Psoas muscle (tissue), 8 donors: ENCODE measurements around the gene CMSS1. TPM values are rescaled to one million over a fixed set of nuclear protein-coding genes. Genes with fewer than 3 reads are reported as not detected.

Experiments
- ATAC-seq, 4 donors: fragments of 200-7000 bp; cut with Tn5 transposase; one replicate each; pipeline ENCODE4 v1.9.1; 2020; ENCODE audit warnings: moderate library complexity in 3 of 4, mild to moderate bottlenecking in 2 of 4
- DNase-seq, 2 donors: peaks; one replicate each; pipeline ENCODE4 v3.0.0-alpha.2; 2020
- H3K27ac ChIP-seq: fragments of 200-600 bp; one replicate; pipeline ENCODE4 v1.8.0; 2022
- H3K27me3 ChIP-seq, 3 donors: fragments of 200-600 bp in 1 of 3; one replicate each; pipeline versions ENCODE4 v1.6.1 to v1.8.0; 2013 to 2022; ENCODE audit warnings: low read length in 2 of 3, mild to moderate bottlenecking in 2 of 3, moderate library complexity in 1 of 3; ENCODE audit not compliant: insufficient read depth in 3 of 3
- H3K36me3 ChIP-seq, 2 donors: fragments of 200-600 bp in 1 of 2; one replicate each; pipeline versions ENCODE4 v1.6.1 to v1.8.0; 2013 to 2022; ENCODE audit warnings: low read depth in 1 of 2, mild to moderate bottlenecking in 1 of 2, moderate library complexity in 1 of 2; ENCODE audit not compliant: insufficient read depth in 1 of 2
- H3K4me1 ChIP-seq: fragments of 200-600 bp; one replicate; pipeline ENCODE4 v1.8.0; 2022
- H3K4me3 ChIP-seq: fragments of 200-600 bp; one replicate; pipeline ENCODE4 v1.8.0; 2022; ENCODE audit warnings: mild to moderate bottlenecking
- H3K9me3 ChIP-seq: fragments of 200-600 bp; one replicate; pipeline ENCODE4 v1.8.0; 2022
- CTCF ChIP-seq: fragments of 200-600 bp; IDR thresholded peaks from one replicate; pipeline ENCODE4 v1.8.0; 2022; ENCODE audit warnings: antibody characterized with exemption
- WGBS, 3 donors: extraction: QIAGEN DNeasy Blood & Tissue Kit; methylation state at CpG; one replicate each; pipeline versions ENCODE4 v1.1.6 to v1.1.7; 2013; 5-methylcytosine and 5-hydroxymethylcytosine counted together
- intact Hi-C, 2 donors: fragments of 100-400 bp; cut with DNase I; formaldehyde crosslinking; loops; one replicate each; pipeline versions ENCODE4 v1.11.0 to v1.14.2; 2022
- polyA plus RNA-seq, 3 donors: library from polyadenylated mRNA; stranded (reverse); fragments of 200-250 nt; gene quantifications; one replicate each; pipeline ENCODE4 v1.2.3, GENCODE V29; 2013
- total RNA-seq, 4 donors: library from RNA; stranded (reverse); fragmentation: NEBNext Ultra II Directional in 2 of 4; extraction: Animal tissue kit (Norgen Biotek cat#: 25700) in 2 of 4; gene quantifications; one replicate each; pipeline versions ENCODE4 v1.2.1 to v1.2.4, GENCODE V29; 2021 to 2023
- donor health status: healthy with polysubstance abuse.
- donor health status: DM: no; HTN: no; CAD: no; lungs with moderate emphysema.
- donor health status: Bipolar disorder and iron deficiency.
- donor health status: healthy.
- donor health status: DM: yes; HTN: yes; CAD: no.
- donor health status: DM: no; HTN: no; CAD: no.
- donor health status: DM: no; HTN: no; CAD: no.
- donor health status: DM: yes; HTN: yes; CAD: no.

The CMSS1 gene
- total and polyA plus RNA-seq, 7 donors: 18.4 to 174 (median 58.8) TPM

- H3K4me3 ChIP-seq: no peak overlapping the region
- DNase-seq (no peak), ATAC-seq (no peak)
- no peaks in the 10 kb centered on the region for H3K27me3 ChIP-seq
- H3K36me3 ChIP-seq: peaks cover 0 to 21% of the 10 kb centered on the region in 2 donors
- no peak for TF ChIP-seq CTCF
- H3K9me3 ChIP-seq: no peaks in the 10 kb centered on the region
- peaks cover 31% of the 10 kb centered on the region for H3K4me1 ChIP-seq
- peak overlapping the region; percentile 85 for H3K27ac ChIP-seq
- intact Hi-C loops: no loop called here
These were observed 101.1 kb downstream of the CMSS1 start for GRCh38 chr3:99918715-99919114.

DNA sequence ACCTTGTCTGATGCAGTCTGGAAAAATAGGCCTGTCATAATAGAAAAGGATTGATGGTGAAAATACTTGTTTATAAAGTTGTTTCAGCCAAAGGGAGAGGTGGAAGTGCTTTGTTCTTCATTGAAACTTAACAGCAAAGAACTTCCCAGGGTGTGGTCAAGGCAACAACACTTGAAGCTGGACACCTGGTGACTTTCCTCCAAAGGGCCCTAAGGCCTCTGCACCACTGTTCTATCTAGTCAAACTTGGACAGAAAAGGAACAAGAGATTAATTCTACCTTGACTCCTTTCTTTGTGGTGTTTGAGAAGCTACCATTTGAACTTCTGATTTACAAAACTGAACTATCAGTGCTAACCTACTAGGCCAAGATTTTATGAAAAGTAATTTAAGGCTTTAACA, 102.0 kb downstream of the CMSS1 start:
- Histone ChIP-seq H3K36me3 (peaks cover 0 to 30% of the 10 kb centered on the region in 2 donors), H3K4me1 (peaks cover 31% of the 10 kb centered on the region), H3K9me3 (no peaks in the 10 kb centered on the region), H3K27me3 (no peaks in the 10 kb centered on the region), H3K27ac (peak overlapping the region; percentile 85), H3K4me3 (no peak overlapping the region)
- DNase-seq: no peak
- TF ChIP-seq CTCF: no peak
- intact Hi-C loops: no loop called here
- no peak for ATAC-seq

- H3K27me3 ChIP-seq: no peaks in the 10 kb centered on the region
- intact Hi-C loops: no loop called here
- H3K4me3 ChIP-seq: no peak overlapping the region
- ATAC-seq (peak; percentile 67 to 79 (median 76)), DNase-seq (peak; percentile 66 to 76)
- no peak for TF ChIP-seq CTCF
- peaks cover 36% of the 10 kb centered on the region for H3K4me1 ChIP-seq
- peaks cover 0 to 37% of the 10 kb centered on the region in 2 donors for H3K36me3 ChIP-seq
- WGBS, 3 donors: 18 to 26% (median 21%) methylated on average over 10 of the region's 10 CpGs
- H3K9me3 ChIP-seq: no peaks in the 10 kb centered on the region
- H3K27ac ChIP-seq: peak overlapping the region; percentile 85
These were observed 103.1 kb downstream of the CMSS1 start for GRCh38 chr3:99920481-99921376.

GRCh38 chr3:99921377-99921695, 103.7 kb downstream of the CMSS1 start:
- TF ChIP-seq CTCF: no peak
- Histone ChIP-seq H3K4me1 (peaks cover 42% of the 10 kb centered on the region), H3K4me3 (no peak overlapping the region), H3K36me3 (peaks cover 0 to 37% of the 10 kb centered on the region in 2 donors), H3K27ac (peak overlapping the region; percentile 85), H3K9me3 (no peaks in the 10 kb centered on the region), H3K27me3 (no peaks in the 10 kb centered on the region)
- ATAC-seq: peak in 3 of 4 donors; percentile 22 to 26 (median 23)
- intact Hi-C loops: no loop called here
- WGBS, 3 donors: 76 to 93% (median 83%) methylated on average over 1 of the region's 1 CpG
- no peak for DNase-seq
